K562 (cell line): ENCODE data around the gene HDAC1. TPM values are rescaled to one million over a fixed set of nuclear protein-coding genes. Genes with fewer than 3 reads are reported as not detected.

ENCODE experiments used
- ATAC-seq: fragments of 200-7000 bp; cut with Tn5 transposase; 3 replicates; pipeline ENCODE4 v1.9.1; 2020; ENCODE audit warnings: moderate library complexity
- BruUV-seq: library from RNA; stranded (reverse); fragments of 400-500 nt; replicated peaks from 2 replicates; lab custom pipeline; 2021; lab: Mats Ljungman, UMichigan
- CTCF ChIA-PET: fragments of 300-600 bp; formaldehyde crosslinking; extraction: SDS; loops from one replicate; lab custom pipeline; 2021; ENCODE audit warnings: low intra/inter-chr PET ratio; lab: Yijun Ruan, JAX
- POLR2A ChIA-PET: fragments of 300-600, 350-650 bp; sonication (Branson Sonifier 250); formaldehyde crosslinking; extraction: SDS; loops from one replicate; lab custom pipeline; 2021; ENCODE audit warnings: antibody characterized with exemption, inconsistent platforms; lab: Yijun Ruan, JAX
- DNase-seq, 4 experiments: peaks; one replicate each; pipeline versions ENCODE4 v3.0.0 to v3.0.0-alpha.2; 2011 to 2018; ENCODE audit warnings: low spot score in 3 of 4, mixed read lengths in 3 of 4; ENCODE audit errors: extremely low read depth in 1 of 4
- FAIRE-seq: peaks from 2 replicates; lab custom pipeline; 2011; peaks lifted over from hg19 to GRCh38; lab: Jason Lieb, UNC
- H2AFZ ChIP-seq: 2 replicates; pipeline ENCODE4 v1.6.0; 2011; ENCODE audit warnings: low read depth, low read length, control low read depth, inconsistent platforms
- H3K27ac ChIP-seq: fragments of 200-600 bp; 3 replicates; pipeline ENCODE4 v1.8.0; 2011; ENCODE audit warnings: low read depth, mild to moderate bottlenecking, control low read depth, inconsistent platforms, low read length, moderate library complexity, mixed read lengths; ENCODE audit errors: extremely low read depth
- H3K27me3 ChIP-seq, 2 experiments: fragments of 300-600 bp in 1 of 2; 2 replicates in 1 of 2; 3 replicates in 1 of 2; pipeline versions ENCODE4 v1.6.0 to v1.8.0; 2011; ENCODE audit warnings: inconsistent platforms in 2 of 2, low read length in 2 of 2, mild to moderate bottlenecking in 1 of 2, mixed read lengths in 1 of 2, moderate library complexity in 1 of 2; ENCODE audit not compliant: control insufficient read depth in 2 of 2, insufficient read depth in 2 of 2
- H3K36me3 ChIP-seq: fragments of 300-600 bp; 3 replicates; pipeline ENCODE4 v1.8.0; 2011; ENCODE audit warnings: mild to moderate bottlenecking, low read length, inconsistent platforms; ENCODE audit not compliant: control insufficient read depth, insufficient read depth
- H3K4me1 ChIP-seq, 2 experiments: fragments of 200-600 bp in 1 of 2; replicated peaks in 1 of 2; 2 replicates in 1 of 2; 3 replicates in 1 of 2; pipeline versions ENCODE4 v1.5.1 to v1.8.0; 2011; ENCODE audit warnings: inconsistent platforms in 2 of 2, low read length in 2 of 2, mild to moderate bottlenecking in 1 of 2, mixed read lengths in 1 of 2, moderate library complexity in 1 of 2; ENCODE audit not compliant: control insufficient read depth in 2 of 2, insufficient read depth in 2 of 2
- H3K4me2 ChIP-seq: 2 replicates; pipeline ENCODE4 v1.6.1; 2011; ENCODE audit warnings: low read length, control low read depth, inconsistent platforms, mixed read lengths; ENCODE audit not compliant: insufficient read depth
- H3K4me3 ChIP-seq: fragments of 200-600 bp; sonication (generic), shearing (Covaris generic); 2 replicates; pipeline ENCODE4 v1.5.1; 2016; ENCODE audit warnings: control low read depth, inconsistent platforms
- H3K79me2 ChIP-seq: fragments of 200-600 bp; 3 replicates; pipeline ENCODE4 v1.8.0; 2011; ENCODE audit warnings: low read length, inconsistent platforms; ENCODE audit not compliant: control insufficient read depth, insufficient read depth
- H3K9ac ChIP-seq, 2 experiments: 2 replicates each; pipeline versions ENCODE4 v1.6.0 to v1.6.1; 2011; ENCODE audit warnings: low read depth in 2 of 2, low read length in 2 of 2, control low read depth in 1 of 2, inconsistent platforms in 1 of 2, mild to moderate bottlenecking in 1 of 2, mixed read lengths in 1 of 2; ENCODE audit not compliant: insufficient read depth in 1 of 2
- H3K9me1 ChIP-seq: one replicate; pipeline ENCODE4 v1.6.0; 2011; ENCODE audit warnings: inconsistent platforms, mild to moderate bottlenecking, low read length, moderate library complexity; ENCODE audit not compliant: control insufficient read depth, insufficient read depth
- H3K9me3 ChIP-seq: replicated peaks from 2 replicates; pipeline ENCODE4 v1.5.1; 2011; ENCODE audit warnings: low read depth, low read length, inconsistent platforms; ENCODE audit not compliant: control insufficient read depth, insufficient read depth
- H4K20me1 ChIP-seq: replicated peaks from 2 replicates; pipeline ENCODE4 v1.6.1; 2011; ENCODE audit warnings: low read length, inconsistent platforms, mixed read lengths; ENCODE audit not compliant: control insufficient read depth, insufficient read depth
- CBFA2T3 ChIP-seq: fragments of 450-650 bp; IDR thresholded peaks from 2 replicates; pipeline ENCODE4 v1.6.1; 2017
- CBFB ChIP-seq: sonication (generic); formaldehyde crosslinking; IDR thresholded peaks from 2 replicates; pipeline ENCODE4 v1.4.0; 2020; ENCODE audit warnings: mild to moderate bottlenecking, missing genetic modification reagents
- ESRRA ChIP-seq: fragments of 450-650 bp; IDR thresholded peaks from 2 replicates; pipeline ENCODE4 v1.6.1; 2014; ENCODE audit warnings: low read depth, mild to moderate bottlenecking, moderate library complexity, borderline replicate concordance
- ETV6 ChIP-seq, 3 experiments: fragments of 150-350 bp in 1 of 3; sonication (generic) in 1 of 3; formaldehyde crosslinking in 1 of 3; IDR thresholded peaks; 2 replicates each; pipeline versions ENCODE4 v1.6.1 to v1.8.0; 2014 to 2022; ENCODE audit warnings: borderline replicate concordance in 2 of 3, low read depth in 2 of 3, antibody characterized with exemption in 1 of 3, low read length in 1 of 3, mild to moderate bottlenecking in 1 of 3, missing genetic modification reagents in 1 of 3
- EZH2 ChIP-seq: IDR thresholded peaks from 2 replicates; pipeline ENCODE4 v1.6.1; 2012; ENCODE audit warnings: low read depth, mild to moderate bottlenecking, inconsistent platforms, low read length, borderline replicate concordance
- GATA2 ChIP-seq: sonication (generic); formaldehyde crosslinking; IDR thresholded peaks from 2 replicates; pipeline ENCODE4 v1.4.0; 2020; ENCODE audit warnings: mild to moderate bottlenecking, missing genetic modification reagents
- GTF2A2 ChIP-seq: IDR thresholded peaks from 2 replicates; pipeline ENCODE4 v1.6.1; 2016; ENCODE audit warnings: mild to moderate bottlenecking, missing genetic modification characterization, missing compliant biosample characterization
- GTF2E2 ChIP-seq: fragments of 200-800 bp; sonication (Bioruptor generic); IDR thresholded peaks from 2 replicates; pipeline ENCODE4 v1.6.1; 2016; ENCODE audit warnings: missing genetic modification characterization, missing compliant biosample characterization
- HNRNPH1 ChIP-seq: fragments of 200-400 bp; formaldehyde crosslinking; optimal IDR thresholded peaks from 2 replicates; pipeline ENCODE3; 2017; ENCODE audit warnings: low read depth, mild to moderate bottlenecking, low read length, moderate library complexity
- PCBP1 ChIP-seq: fragments of 200-400 bp; formaldehyde crosslinking; IDR thresholded peaks from 2 replicates; pipeline ENCODE4 v1.6.1; 2018; ENCODE audit warnings: mild to moderate bottlenecking, low read depth, low read length; ENCODE audit not compliant: poor library complexity, severe bottlenecking
- PTBP1 ChIP-seq: fragments of 200-400 bp; formaldehyde crosslinking; IDR thresholded peaks from 2 replicates; pipeline ENCODE4 v1.6.1; 2017; ENCODE audit warnings: low read depth, low read length
- RBBP5 ChIP-seq: fragments of 200-600 bp; sonication (generic); IDR thresholded peaks from 2 replicates; pipeline ENCODE4 v1.6.1; 2012; ENCODE audit warnings: borderline replicate concordance, mild to moderate bottlenecking, low read length, control low read depth, inconsistent platforms; ENCODE audit not compliant: insufficient read depth, poor library complexity, severe bottlenecking
- RBM17 ChIP-seq: fragments of 200-400 bp; formaldehyde crosslinking; IDR thresholded peaks from 2 replicates; pipeline ENCODE4 v1.6.1; 2017; ENCODE audit warnings: low read depth, mild to moderate bottlenecking, low read length, borderline replicate concordance
- ZFP36 ChIP-seq: fragments of 150-350 bp; IDR thresholded peaks from 2 replicates; pipeline ENCODE4 v1.6.1; 2018; ENCODE audit warnings: low read length, low read depth; ENCODE audit not compliant: partially characterized antibody
- ZNF175 ChIP-seq: fragments of 200-800 bp; sonication (Bioruptor generic); IDR thresholded peaks from 2 replicates; pipeline ENCODE4 v1.6.1; 2016; ENCODE audit warnings: low read depth, mild to moderate bottlenecking, missing genetic modification characterization, missing compliant biosample characterization
- ZNF668 ChIP-seq: fragments of 250-450 bp; sonication (Bioruptor Pico); IDR thresholded peaks from 2 replicates; pipeline ENCODE4 v1.8.0; 2022; ENCODE audit warnings: mild to moderate bottlenecking, inconsistent platforms
- ZNF830 ChIP-seq: fragments of 250-450 bp; sonication (Bioruptor Pico); IDR thresholded peaks from 2 replicates; pipeline ENCODE4 v1.5.0; 2021; ENCODE audit warnings: mild to moderate bottlenecking
- WGBS: fragments of 100-300 bp; shearing (Covaris generic); methylation state at CpG from one replicate; pipeline ENCODE4 v1.1.6; 2016; ENCODE audit warnings: low coverage, mixed read lengths; ENCODE audit not compliant: insufficient coverage; ENCODE audit errors: missing lambda C conversion rate; 5-methylcytosine and 5-hydroxymethylcytosine counted together
- in situ Hi-C: fragments of 300-500 bp; cut with MboI; formaldehyde crosslinking; loops from 4 replicates; pipeline ENCODE4 v1.15.0; 2018; ENCODE audit warnings: inconsistent platforms, mixed read lengths
- intact Hi-C: fragments of 100-400 bp; cut with micrococcal nuclease; formaldehyde crosslinking; loops from 2 replicates; pipeline ENCODE4 v1.14.2; 2022
- polyA plus RNA-seq, 8 experiments: library from polyadenylated mRNA; depleted of rRNA in 4 of 8; stranded (reverse) in 5 of 8; unstranded in 3 of 8; fragments of >200 nt; fragmentation: Nextera tagmentation in 2 of 8; fragmentation: Illumina TruSeq in 1 of 8; extraction: Ambion mirVana in 2 of 8; extraction: Trizol in 1 of 8; gene quantifications; 2 replicates each; pipeline versions ENCODE4 v1.2.1 to v1.2.3, GENCODE V29; 2011 to 2014; ENCODE audit warnings: inconsistent platforms in 1 of 8, missing spikeins in 1 of 8
- total RNA-seq, 7 experiments: library from RNA; depleted of rRNA in 6 of 7; stranded (reverse); fragments of >200 nt in 6 of 7; fragmentation: Illumina TruSeq in 2 of 7; extraction: Trizol in 2 of 7; gene quantifications; 2 replicates each; pipeline versions ENCODE4 v1.2.1 to v1.2.3, GENCODE V29; 2011 to 2021; ENCODE audit warnings: low replicate concordance in 1 of 7
- TF ChIP-seq, protein P1 (sequence below): fragments of 450-650 bp; formaldehyde crosslinking; IDR thresholded peaks from 2 replicates; pipeline ENCODE4 v1.4.0; 2020; ENCODE audit warnings: mild to moderate bottlenecking
- TF ChIP-seq, protein P2 (sequence below): fragments of 250-450 bp; sonication (Bioruptor Pico); IDR thresholded peaks from 2 replicates; pipeline ENCODE4 v1.8.0; 2021; ENCODE audit warnings: mild to moderate bottlenecking, moderate library complexity

Gene HDAC1
- total and polyA plus RNA-seq, 9 of the 15 experiments (the other 6 are each of a cell fraction or from before 2014, with no cell fraction given) = 169 to 384 (median 193) TPM

- no peak overlapping the region for H3K4me3 ChIP-seq
- POLR2A ChIA-PET = interaction anchor here (0.8 to 1.9 kb wide), 10 partner anchors 8 to 90 kb away, joined by 3 to 9 read pairs (median 4); partner anchors contain the start of gene IQCC
- no peak for TF ChIP-seq ZNF668 (CRISPR knock-in tag)
- no peak for TF ChIP-seq GTF2A2 (tag)
- TF ChIP-seq CBFB (CRISPR knock-in tag) = 0 out of 2 replicates have a peak, but pooled peaks have one; percentile 24
- TF ChIP-seq GATA2 = no peak
- TF ChIP-seq, protein P1, sequence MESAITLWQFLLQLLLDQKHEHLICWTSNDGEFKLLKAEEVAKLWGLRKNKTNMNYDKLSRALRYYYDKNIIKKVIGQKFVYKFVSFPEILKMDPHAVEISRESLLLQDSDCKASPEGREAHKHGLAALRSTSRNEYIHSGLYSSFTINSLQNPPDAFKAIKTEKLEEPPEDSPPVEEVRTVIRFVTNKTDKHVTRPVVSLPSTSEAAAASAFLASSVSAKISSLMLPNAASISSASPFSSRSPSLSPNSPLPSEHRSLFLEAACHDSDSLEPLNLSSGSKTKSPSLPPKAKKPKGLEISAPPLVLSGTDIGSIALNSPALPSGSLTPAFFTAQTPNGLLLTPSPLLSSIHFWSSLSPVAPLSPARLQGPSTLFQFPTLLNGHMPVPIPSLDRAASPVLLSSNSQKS (CRISPR knock-in tag) = no peak
- peak; percentile 34; the same call in 1 of the 2 replicates for TF ChIP-seq CBFA2T3
- TF ChIP-seq ZNF830 (CRISPR knock-in tag) = 0 out of 2 replicates have a peak, but pooled peaks have one; percentile 38
- TF ChIP-seq ESRRA = no peak
- no peak for TF ChIP-seq RBBP5
- no peak for TF ChIP-seq GTF2E2 (tag)
- TF ChIP-seq ZNF175 (CRISPR knock-in tag) = no peak
- TF ChIP-seq, protein P2, sequence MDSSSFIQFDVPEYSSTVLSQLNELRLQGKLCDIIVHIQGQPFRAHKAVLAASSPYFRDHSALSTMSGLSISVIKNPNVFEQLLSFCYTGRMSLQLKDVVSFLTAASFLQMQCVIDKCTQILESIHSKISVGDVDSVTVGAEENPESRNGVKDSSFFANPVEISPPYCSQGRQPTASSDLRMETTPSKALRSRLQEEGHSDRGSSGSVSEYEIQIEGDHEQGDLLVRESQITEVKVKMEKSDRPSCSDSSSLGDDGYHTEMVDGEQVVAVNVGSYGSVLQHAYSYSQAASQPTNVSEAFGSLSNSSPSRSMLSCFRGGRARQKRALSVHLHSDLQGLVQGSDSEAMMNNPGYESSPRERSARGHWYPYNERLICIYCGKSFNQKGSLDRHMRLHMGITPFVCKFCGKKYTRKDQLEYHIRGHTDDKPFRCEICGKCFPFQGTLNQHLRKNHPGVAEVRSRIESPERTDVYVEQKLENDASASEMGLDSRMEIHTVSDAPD (CRISPR knock-in tag) = no peak
- TF ChIP-seq EZH2 = no peak
- TF ChIP-seq PCBP1 = no peak
- no peak for TF ChIP-seq ETV6 (IDR thresholded peaks at IDR 0.05; ENCODE audit: borderline replicate concordance in 1 of 2, low read depth in 2 of 2, low read length in 1 of 2)
- TF ChIP-seq ETV6 (CRISPR knock-in tag; IDR thresholded peaks at IDR 0.05; ENCODE audit: borderline replicate concordance) = no peak
- TF ChIP-seq ZFP36 = no peak
- TF ChIP-seq PTBP1 = 0 out of 2 replicates have a peak, but pooled peaks have one; percentile 26
- no peak for TF ChIP-seq RBM17
- TF ChIP-seq HNRNPH1 = no peak
Observed at GRCh38 chr1:32247452-32247851, 44.4 kb upstream of the HDAC1 start.

More at GRCh38 chr1:32247452-32247851, 44.4 kb upstream of the HDAC1 start:
- intact Hi-C loops (loop anchor here (5.0 kb wide), 1 partner anchor 40 kb away; the partner anchor contains the start of genes DCDC2B and IQCC), in situ Hi-C loops (no loop called here)
- 66% methylated on average over 12 of the region's 12 CpGs for WGBS
- Histone ChIP-seq H3K4me2 (no peak overlapping the region), H2AFZ (peak overlapping the region; percentile 99), H3K27me3 (no peaks in the 10 kb centered on the region), H3K9ac (peak overlapping the region in 1 of 2 experiments; percentile 49; a peak in 2 of 4 replicates), H3K9me3 (no peaks in the 10 kb centered on the region), H3K9me1 (no peaks in the 10 kb centered on the region), H3K27ac (no peak overlapping the region), H3K4me1 (peaks cover 29 to 33% of the 10 kb centered on the region in 2 experiments; a peak in 4 of 5 replicates), H4K20me1 (no peaks in the 10 kb centered on the region), H3K79me2 (no peaks in the 10 kb centered on the region), H3K36me3 (no peaks in the 10 kb centered on the region)
- BruUV-seq = no TSS peak
- CTCF ChIA-PET = interaction anchor here (1.4 kb wide), 1 partner anchor 31 kb away, joined by 8 read pairs; no protein-coding TSS in a partner anchor
- ATAC-seq (0 out of 3 replicates have a peak, but pooled peaks have one; percentile 2), FAIRE-seq (no peak), DNase-seq (no peak)
